ENCODE data around the gene EIF4H.

The EIF4H gene

GRCh38 chr7:74235518-74236268 lies 61.5 kb downstream of the EIF4H start:
- no peak for DNase-seq (ENCODE audit: low read depth)
- TF ChIP-seq, protein P1, sequence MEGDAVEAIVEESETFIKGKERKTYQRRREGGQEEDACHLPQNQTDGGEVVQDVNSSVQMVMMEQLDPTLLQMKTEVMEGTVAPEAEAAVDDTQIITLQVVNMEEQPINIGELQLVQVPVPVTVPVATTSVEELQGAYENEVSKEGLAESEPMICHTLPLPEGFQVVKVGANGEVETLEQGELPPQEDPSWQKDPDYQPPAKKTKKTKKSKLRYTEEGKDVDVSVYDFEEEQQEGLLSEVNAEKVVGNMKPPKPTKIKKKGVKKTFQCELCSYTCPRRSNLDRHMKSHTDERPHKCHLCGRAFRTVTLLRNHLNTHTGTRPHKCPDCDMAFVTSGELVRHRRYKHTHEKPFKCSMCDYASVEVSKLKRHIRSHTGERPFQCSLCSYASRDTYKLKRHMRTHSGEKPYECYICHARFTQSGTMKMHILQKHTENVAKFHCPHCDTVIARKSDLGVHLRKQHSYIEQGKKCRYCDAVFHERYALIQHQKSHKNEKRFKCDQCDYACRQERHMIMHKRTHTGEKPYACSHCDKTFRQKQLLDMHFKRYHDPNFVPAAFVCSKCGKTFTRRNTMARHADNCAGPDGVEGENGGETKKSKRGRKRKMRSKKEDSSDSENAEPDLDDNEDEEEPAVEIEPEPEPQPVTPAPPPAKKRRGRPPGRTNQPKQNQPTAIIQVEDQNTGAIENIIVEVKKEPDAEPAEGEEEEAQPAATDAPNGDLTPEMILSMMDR (conservative IDR thresholded peaks at IDR 0.05; ENCODE audit: low read length) = no peak
- no peak overlapping the region for H3K4me3 ChIP-seq (ENCODE audit: low read length)

- TF ChIP-seq, protein P1 (conservative IDR thresholded peaks at IDR 0.05; ENCODE audit: low read length) = no peak
- no peak for DNase-seq (ENCODE audit: low read depth)
- H3K4me3 ChIP-seq (ENCODE audit: low read length) = no peak overlapping the region
Measured at GRCh38 chr7:74236284-74236683, 62.1 kb downstream of the EIF4H start.

DNA sequence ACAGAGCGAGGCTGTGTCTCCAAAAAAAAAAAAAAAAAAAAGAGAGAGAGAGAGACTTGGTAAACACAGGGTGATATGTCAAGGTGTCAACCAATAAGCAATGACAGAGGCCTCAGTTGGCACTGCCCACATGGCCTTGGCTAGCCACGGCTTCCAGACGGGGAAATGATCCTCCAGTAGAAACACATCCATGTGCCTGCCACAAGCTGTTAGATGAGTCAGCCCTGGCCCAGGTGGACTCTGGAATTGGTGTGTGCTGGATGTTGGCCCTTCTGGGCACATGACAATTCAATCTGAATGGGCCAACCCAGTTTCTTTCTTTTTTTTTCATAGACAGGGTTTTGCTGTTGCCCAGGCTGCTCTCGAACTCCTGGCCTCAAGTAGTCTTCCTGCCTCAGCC lies 66.3 kb downstream of the EIF4H start:
- DNase-seq (ENCODE audit: low read depth) = no peak
- no peak overlapping the region for H3K4me3 ChIP-seq (ENCODE audit: low read length)
- TF ChIP-seq, protein P1 (conservative IDR thresholded peaks at IDR 0.05; ENCODE audit: low read length) = no peak

DNA sequence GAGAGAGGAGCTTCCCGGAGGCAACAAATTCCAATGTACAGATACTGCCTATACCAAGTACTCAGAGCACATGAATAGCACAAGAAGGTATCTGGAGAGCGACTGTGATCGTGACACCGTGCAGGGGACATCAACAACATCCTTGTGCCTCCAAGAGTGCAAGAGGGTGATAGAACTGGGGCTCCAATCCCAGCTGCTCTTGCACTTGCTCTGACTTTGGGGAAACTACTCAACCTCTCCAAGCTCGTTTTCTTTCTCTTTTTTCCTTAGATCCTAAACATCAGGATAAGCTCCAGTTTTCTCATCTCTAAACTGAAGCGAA lies 67.9 kb downstream of the EIF4H start:
- H3K4me3 ChIP-seq (ENCODE audit: low read length) = no peak overlapping the region
- TF ChIP-seq, protein P1 (conservative IDR thresholded peaks at IDR 0.05; ENCODE audit: low read length) = no peak
- DNase-seq (ENCODE audit: low read depth) = no peak

- DNase-seq (ENCODE audit: low read depth) = no peak
- no peak overlapping the region for H3K4me3 ChIP-seq (ENCODE audit: low read length)
- TF ChIP-seq, protein P1 (conservative IDR thresholded peaks at IDR 0.05; ENCODE audit: low read length) = no peak
Measured at GRCh38 chr7:74246497-74246896, 72.3 kb downstream of the EIF4H start.
